PC-3 (cell line): ENCODE data around the gene SLC44A3. TPM values are rescaled to one million over a fixed set of nuclear protein-coding genes. Genes with fewer than 3 reads are reported as not detected.

Experiments used
- ATAC-seq: fragments of 200-7000 bp; cut with Tn5 transposase; 2 replicates; pipeline ENCODE4 v1.9.1; 2020; ENCODE audit warnings: mild to moderate bottlenecking, moderate library complexity
- BruUV-seq: library from RNA; stranded (reverse); fragments of 400-500 nt; replicated peaks from 2 replicates; lab custom pipeline; 2021; lab: Mats Ljungman, UMichigan
- CTCF ChIA-PET: fragments of 300-600 bp; sonication (Branson Sonifier 250); formaldehyde crosslinking; loops from one replicate; lab custom pipeline; 2022; ENCODE audit warnings: antibody characterized with exemption; lab: Charles Lee
- POLR2A ChIA-PET: fragments of 300-600 bp; sonication (Branson Sonifier 250); formaldehyde crosslinking; loops from one replicate; lab custom pipeline; 2022; ENCODE audit warnings: antibody characterized with exemption; ENCODE audit not compliant: unreplicated experiment; lab: Charles Lee
- DNase-seq: peaks from one replicate; pipeline ENCODE4 v3.0.0-alpha.2; 2015
- H2AFZ ChIP-seq: fragments of 300-600 bp; sonication (generic); 2 replicates; pipeline ENCODE4 v1.6.0; 2016; ENCODE audit warnings: antibody characterized with exemption, low read length
- H3F3A ChIP-seq: fragments of 300-600 bp; sonication (generic); one replicate; pipeline ENCODE4 v1.6.0; 2017; ENCODE audit warnings: antibody characterized with exemption, low read length, control low read depth, mild to moderate bottlenecking; ENCODE audit not compliant: unreplicated experiment
- H3K27ac ChIP-seq: fragments of 300-600 bp; sonication (generic); 2 replicates; pipeline ENCODE4 v1.5.1; 2016; ENCODE audit warnings: mild to moderate bottlenecking, low read length
- H3K27me3 ChIP-seq: fragments of 300-600 bp; sonication (generic); 2 replicates; pipeline ENCODE4 v1.6.1; 2016; ENCODE audit warnings: low read length, mixed read lengths
- H3K36me3 ChIP-seq: fragments of 300-600 bp; sonication (generic); 2 replicates; pipeline ENCODE4 v1.6.1; 2016; ENCODE audit warnings: low read depth, mixed run types, low read length, mixed read lengths
- H3K4me1 ChIP-seq: fragments of 300-600 bp; sonication (generic); 2 replicates; pipeline ENCODE4 v1.5.1; 2016; ENCODE audit warnings: low read length; ENCODE audit not compliant: insufficient read depth
- H3K4me2 ChIP-seq: fragments of 300-600 bp; sonication (generic); 2 replicates; pipeline ENCODE4 v1.6.0; 2016; ENCODE audit warnings: low read length
- H3K4me3 ChIP-seq: fragments of 300-600 bp; sonication (generic); 2 replicates; pipeline ENCODE4 v1.5.1; 2016; ENCODE audit warnings: mild to moderate bottlenecking, low read length, mixed read lengths
- H3K79me2 ChIP-seq: fragments of 300-600 bp; sonication (generic); 2 replicates; pipeline ENCODE4 v1.6.1; 2017; ENCODE audit warnings: low read length, mixed read lengths
- H3K9ac ChIP-seq: fragments of 300-600 bp; sonication (generic); 2 replicates; pipeline ENCODE4 v1.6.0; 2016; ENCODE audit warnings: mild to moderate bottlenecking, low read length
- H3K9me2 ChIP-seq: fragments of 300-600 bp; sonication (generic); replicated peaks from 2 replicates; pipeline ENCODE4 v1.6.1; 2016; ENCODE audit warnings: mixed run types, low read length, mixed read lengths
- H3K9me3 ChIP-seq: fragments of 300-600 bp; sonication (generic); 2 replicates; pipeline ENCODE4 v1.6.1; 2016; ENCODE audit warnings: low read length, mixed read lengths
- H4K20me1 ChIP-seq: fragments of 300-600 bp; sonication (generic); 2 replicates; pipeline ENCODE4 v1.6.1; 2016; ENCODE audit warnings: low read length, mixed read lengths
- CTCF ChIP-seq: fragments of 300-600 bp; sonication (generic); conservative IDR thresholded peaks from 2 replicates; pipeline ENCODE4 v1.5.1; 2017; ENCODE audit warnings: antibody characterized with exemption, low read depth, mild to moderate bottlenecking, low read length
- EZH2 ChIP-seq: fragments of 300-600 bp; sonication (generic); IDR thresholded peaks from one replicate; pipeline ENCODE4 v1.6.1; 2017; ENCODE audit warnings: antibody characterized with exemption, mild to moderate bottlenecking, low read length; ENCODE audit not compliant: unreplicated experiment
- EZH2phosphoT487 ChIP-seq: fragments of 300-600 bp; sonication (generic); IDR thresholded peaks from 2 replicates; pipeline ENCODE4 v1.6.1; 2018; ENCODE audit warnings: mild to moderate bottlenecking, antibody characterized with exemption, low read length, borderline replicate concordance
- intact Hi-C: fragments of 100-400 bp; cut with micrococcal nuclease; formaldehyde crosslinking; loops from 2 replicates; pipeline ENCODE4 v1.9.0; 2023
- total RNA-seq: library from RNA; depleted of rRNA; stranded (reverse); fragments of >200 nt; gene quantifications from 2 replicates; pipeline ENCODE4 v1.2.3, GENCODE V29; 2014

The SLC44A3 gene
- total RNA-seq, 1 experiment from 2014 or later = 9.2 TPM

DNA sequence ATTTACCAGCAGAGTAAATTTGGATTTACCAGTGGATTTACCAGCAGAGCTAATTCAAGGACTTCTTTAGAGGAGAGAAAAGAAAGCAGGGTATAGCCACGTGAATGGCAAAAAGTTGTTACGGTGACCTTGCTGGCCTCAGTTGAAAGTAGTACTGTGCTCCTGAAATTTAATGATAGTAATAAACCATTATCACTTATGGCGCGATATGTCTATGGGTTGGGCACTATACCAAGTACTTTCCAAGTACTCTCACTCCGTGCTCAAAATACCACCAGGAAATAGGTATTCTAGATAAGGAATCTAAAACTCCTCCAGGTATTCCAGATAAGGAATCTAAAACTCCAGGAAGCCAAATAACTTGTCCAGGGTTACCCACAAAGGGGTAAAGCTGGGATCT, 35.8 kb downstream of the SLC44A3 start:
- H3K9ac ChIP-seq = peak overlapping the region; percentile 78
- H3K27ac ChIP-seq = peak overlapping the region; percentile 97
- no peaks in the 10 kb centered on the region for H3K36me3 ChIP-seq
- DNase-seq (no peak), ATAC-seq (no peak)
- peak overlapping the region; percentile 83 for H3K4me2 ChIP-seq
- no peaks in the 10 kb centered on the region for H3K79me2 ChIP-seq
- H2AFZ ChIP-seq = no peak overlapping the region
- H4K20me1 ChIP-seq = no peaks in the 10 kb centered on the region
- H3K27me3 ChIP-seq = no peaks in the 10 kb centered on the region
- no TSS peak for BruUV-seq
- ChIA-PET CTCF (interaction anchor here (0.7 to 3.3 kb wide), 2 partner anchors 185 to 187 kb away, joined by 3 to 73 read pairs; no protein-coding TSS in a partner anchor), POLR2A (interaction anchor here (0.6 kb wide), 1 partner anchor 18 kb away, joined by 6 read pairs; no protein-coding TSS in a partner anchor)
- no peaks in the 10 kb centered on the region for H3K9me3 ChIP-seq
- no peak for TF ChIP-seq CTCF
- TF ChIP-seq EZH2phosphoT487 = no peak
- TF ChIP-seq EZH2 = no peak
- no peaks in the 10 kb centered on the region for H3K9me2 ChIP-seq
- H3K4me3 ChIP-seq = peak overlapping the region; percentile 65; the same call in 1 of the 2 replicates
- peaks cover 6% of the 10 kb centered on the region for H3F3A ChIP-seq
- intact Hi-C loops = loop anchor here (10.0 kb wide), 1 partner anchor 259 kb away; the partner anchor contains the start of gene TLCD4
- H3K4me1 ChIP-seq = peaks cover 60% of the 10 kb centered on the region

DNA sequence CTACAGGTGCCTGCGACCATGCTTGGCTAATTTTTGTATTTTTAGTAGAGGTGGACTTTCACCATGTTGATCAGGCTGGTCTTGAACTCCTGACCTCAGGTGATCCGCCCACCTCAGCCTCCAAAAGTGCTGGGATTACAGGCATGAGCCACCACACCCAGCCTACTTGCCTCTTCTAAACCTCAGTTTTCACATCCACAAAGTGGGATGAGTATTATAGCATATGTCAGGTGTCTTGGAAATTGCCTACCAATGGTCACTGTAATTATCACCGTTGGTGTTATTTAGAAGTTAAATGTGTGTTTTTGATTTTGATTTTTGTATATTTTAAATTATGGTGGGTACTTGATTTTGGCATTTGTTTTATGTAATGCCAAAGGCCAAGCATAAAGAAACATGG, 36.7 kb downstream of the SLC44A3 start:
- Histone ChIP-seq H3K4me1 (peaks cover 64% of the 10 kb centered on the region), H4K20me1 (no peaks in the 10 kb centered on the region), H3K79me2 (no peaks in the 10 kb centered on the region), H3K36me3 (no peaks in the 10 kb centered on the region), H3K9me3 (no peaks in the 10 kb centered on the region), H3K9me2 (no peaks in the 10 kb centered on the region), H3K9ac (no peak overlapping the region), H3K27me3 (no peaks in the 10 kb centered on the region), H3K4me3 (no peak overlapping the region), H2AFZ (no peak overlapping the region), H3K4me2 (no peak overlapping the region), H3K27ac (peak overlapping the region; percentile 97), H3F3A (peaks cover 6% of the 10 kb centered on the region)
- DNase-seq = no peak
- ChIA-PET CTCF (interaction anchor here (0.8 kb wide), 1 partner anchor 185 kb away, joined by 7 read pairs; no protein-coding TSS in a partner anchor), POLR2A (no interaction called here)
- no peak for ATAC-seq
- no peak for TF ChIP-seq CTCF
- TF ChIP-seq EZH2phosphoT487 = no peak
- TF ChIP-seq EZH2 = no peak
- BruUV-seq = no TSS peak
- intact Hi-C loops = loop anchor here (10.0 kb wide), 1 partner anchor 258 kb away; the partner anchor contains the start of gene TLCD4

GRCh38 chr1:94858276-94858675, 38.1 kb downstream of the SLC44A3 start:
- TF ChIP-seq EZH2 (no peak), EZH2phosphoT487 (no peak), CTCF (no peak)
- no peak overlapping the region for H2AFZ ChIP-seq
- no peaks in the 10 kb centered on the region for H3K79me2 ChIP-seq
- H3K4me2 ChIP-seq = no peak overlapping the region; the same call in 1 of the 2 replicates
- CTCF ChIA-PET = interaction anchor here (1.0 kb wide), 1 partner anchor 375 kb away, joined by 3 read pairs; no protein-coding TSS in a partner anchor
- DNase-seq (peak; percentile 79), ATAC-seq (peak; percentile 30)
- intact Hi-C loops = loop anchor here (10.0 kb wide), 1 partner anchor 257 kb away; the partner anchor contains the start of gene TLCD4
- POLR2A ChIA-PET = interaction anchor here (0.6 kb wide), 1 partner anchor 610 kb away, joined by 4 read pairs; no protein-coding TSS in a partner anchor
- H3K36me3 ChIP-seq = no peaks in the 10 kb centered on the region
- H3K9me2 ChIP-seq = no peaks in the 10 kb centered on the region
- no TSS peak for BruUV-seq
- no peaks in the 10 kb centered on the region for H4K20me1 ChIP-seq
- H3K9ac ChIP-seq = no peak overlapping the region
- peaks cover 64% of the 10 kb centered on the region for H3K4me1 ChIP-seq
- H3K27ac ChIP-seq = peak overlapping the region; percentile 19; the same call in 1 of the 2 replicates
- no peak overlapping the region for H3K4me3 ChIP-seq
- peaks cover 6% of the 10 kb centered on the region for H3F3A ChIP-seq
- no peaks in the 10 kb centered on the region for H3K27me3 ChIP-seq
- no peaks in the 10 kb centered on the region for H3K9me3 ChIP-seq
